AG08396 (cell line): ENCODE data around the gene CHRFAM7A.
"Not testable (repeated sequence)": the region's sequence is repeated elsewhere in the genome, so short reads cannot be mapped to it uniquely, and the experiment has no call there.

ENCODE experiments used
- DNase-seq: peaks from one replicate; pipeline ENCODE4 v3.0.0; 2012; ENCODE audit warnings: low spot score, mixed read lengths

Gene CHRFAM7A

DNA sequence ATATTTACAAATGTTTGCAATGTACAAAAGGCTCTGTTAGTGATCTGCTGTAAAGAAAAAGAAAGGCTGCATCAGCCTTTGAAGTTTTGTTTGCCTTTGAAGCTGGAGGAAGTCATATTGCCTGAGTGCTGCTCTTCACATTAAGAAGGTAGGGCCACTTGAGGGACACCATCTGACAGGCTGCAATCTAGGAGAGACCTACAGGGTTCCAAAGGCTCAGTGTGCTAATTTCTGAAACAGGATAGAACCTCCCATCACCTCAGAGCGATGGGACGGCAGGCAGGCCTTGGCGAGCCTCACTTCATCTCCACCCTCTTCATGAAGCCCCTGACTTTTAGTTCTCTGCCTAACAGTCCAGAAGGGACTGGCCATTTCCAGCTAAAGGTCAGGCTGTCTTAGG lies 77.6 kb downstream of the CHRFAM7A start:
- DNase-seq = not testable (repeated sequence)

DNA sequence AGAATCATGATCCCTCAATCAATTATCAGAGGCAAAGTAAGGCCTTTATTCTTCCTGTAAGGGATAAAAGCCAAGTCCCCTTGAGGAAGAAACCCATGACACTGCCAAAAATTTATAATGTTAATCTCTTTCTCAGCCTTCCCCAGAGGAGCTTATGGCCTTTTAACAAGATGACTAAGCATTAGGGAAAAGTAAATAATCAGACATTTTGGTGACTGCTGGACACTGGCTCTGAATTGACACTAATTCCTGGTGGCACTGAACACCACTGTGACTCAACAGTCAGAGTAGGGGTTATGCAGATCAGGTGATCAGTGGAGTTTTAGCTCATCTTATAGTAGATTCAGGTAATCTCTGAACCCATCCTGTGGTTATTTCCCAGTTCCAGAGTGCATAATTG lies 82.8 kb downstream of the CHRFAM7A start:
- DNase-seq = not testable (repeated sequence)
